ENCODE results near the gene MPRIP. TPM values are rescaled to one million over a fixed set of nuclear protein-coding genes. Genes with fewer than 3 reads are reported as not detected.

MPRIP gene
- total RNA-seq, 4 donors from 2014 or later, result 61.5 to 407 (median 103) TPM

GRCh38 chr17:17079761-17080160 lies 37.5 kb downstream of the MPRIP start:
- intact Hi-C loops (cut with DNase I; ENCODE audit: low total_unique reads), result no loop called here
- Histone ChIP-seq H3K4me1 (peaks cover 18 to 31% of the 10 kb centered on the region in 2 donors), H3K27ac (peak overlapping the region; percentile 60 to 69), H3K36me3 (no peaks in the 10 kb centered on the region), H3K27me3 (no peaks in the 10 kb centered on the region), H3K9me3 (no peaks in the 10 kb centered on the region), H3K4me3 (no peak overlapping the region)
- TF ChIP-seq CTCF (IDR thresholded peaks at IDR 0.05), result no peak
- TF ChIP-seq POLR2A (IDR thresholded peaks at IDR 0.05), result no peak
- peak; percentile 49 to 52 for DNase-seq

GRCh38 chr17:17080181-17080631 lies 37.9 kb downstream of the MPRIP start:
- Histone ChIP-seq H3K9me3 (no peaks in the 10 kb centered on the region), H3K27me3 (no peaks in the 10 kb centered on the region), H3K36me3 (no peaks in the 10 kb centered on the region), H3K4me3 (no peak overlapping the region), H3K4me1 (peaks cover 18 to 31% of the 10 kb centered on the region in 2 donors), H3K27ac (peak overlapping the region; percentile 60 to 69)
- no peak for TF ChIP-seq CTCF (IDR thresholded peaks at IDR 0.05)
- TF ChIP-seq POLR2A (IDR thresholded peaks at IDR 0.05), result no peak
- DNase-seq, result no peak
- intact Hi-C loops (cut with DNase I; ENCODE audit: low total_unique reads), result no loop called here

- intact Hi-C loops (cut with DNase I; ENCODE audit: low total_unique reads), result no loop called here
- Histone ChIP-seq H3K27me3 (no peaks in the 10 kb centered on the region), H3K9me3 (no peaks in the 10 kb centered on the region), H3K27ac (peak overlapping the region; percentile 41 to 69), H3K36me3 (no peaks in the 10 kb centered on the region), H3K4me1 (peaks cover 18 to 26% of the 10 kb centered on the region in 2 donors), H3K4me3 (no peak overlapping the region)
- peak in 1 of 2 donors; percentile 12 for DNase-seq
- TF ChIP-seq CTCF (IDR thresholded peaks at IDR 0.05) (no peak), POLR2A (IDR thresholded peaks at IDR 0.05) (no peak)
These were observed 38.5 kb downstream of the MPRIP start for GRCh38 chr17:17080781-17081180.

- H3K27ac ChIP-seq, result peak overlapping the region; percentile 51 to 69
- peak in 1 of 2 donors; percentile 44 for DNase-seq
- no peaks in the 10 kb centered on the region for H3K27me3 ChIP-seq
- H3K9me3 ChIP-seq, result no peaks in the 10 kb centered on the region
- no peaks in the 10 kb centered on the region for H3K36me3 ChIP-seq
- no peak overlapping the region for H3K4me3 ChIP-seq
- intact Hi-C loops (cut with DNase I; ENCODE audit: low total_unique reads), result no loop called here
- TF ChIP-seq POLR2A (IDR thresholded peaks at IDR 0.05) (no peak), CTCF (IDR thresholded peaks at IDR 0.05) (no peak)
- peaks cover 18 to 22% of the 10 kb centered on the region in 2 donors for H3K4me1 ChIP-seq
These were observed 39.2 kb downstream of the MPRIP start for GRCh38 chr17:17081304-17081940.

GRCh38 chr17:17082878-17083277 lies 40.6 kb downstream of the MPRIP start:
- Histone ChIP-seq H3K9me3 (no peaks in the 10 kb centered on the region), H3K27ac (peak overlapping the region in 1 of 2 donors; percentile 69), H3K4me3 (no peak overlapping the region), H3K4me1 (peaks cover 18 to 26% of the 10 kb centered on the region in 2 donors), H3K27me3 (no peaks in the 10 kb centered on the region), H3K36me3 (no peaks in the 10 kb centered on the region)
- intact Hi-C loops (cut with DNase I; ENCODE audit: low total_unique reads), result no loop called here
- TF ChIP-seq POLR2A (IDR thresholded peaks at IDR 0.05) (no peak), CTCF (IDR thresholded peaks at IDR 0.05) (no peak)
- peak in 1 of 2 donors; percentile 13 for DNase-seq
